NCI-H446 treated with DMSO at 0.1 percent for 48 hours (cell line): ENCODE results near the gene ERICH6.

Source experiments
- DNase-seq: peaks from one replicate; lab custom pipeline; 2025; lab: John Stamatoyannopoulos, UW

ERICH6 gene

DNA sequence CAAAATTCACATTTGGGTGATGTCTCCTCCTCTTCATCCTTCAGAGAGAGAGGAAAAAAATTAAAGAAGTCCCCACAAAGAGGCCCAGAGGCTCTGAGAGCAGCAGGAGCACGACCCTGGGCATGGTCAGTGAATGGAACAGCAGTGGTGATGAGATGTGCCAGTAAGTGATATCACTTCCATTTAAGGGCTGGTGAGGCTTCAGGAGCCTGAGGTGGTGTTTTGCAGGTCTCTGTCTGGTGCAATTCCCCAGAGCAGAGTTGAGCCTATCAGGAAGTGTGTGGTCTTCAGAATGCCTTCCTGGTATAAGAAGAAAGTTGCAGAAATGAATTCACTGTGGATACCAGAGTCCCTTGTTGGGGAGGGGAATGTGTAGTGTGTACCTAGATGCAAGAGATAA, 21.4 kb downstream of the ERICH6 start:
- no peak for DNase-seq

DNA sequence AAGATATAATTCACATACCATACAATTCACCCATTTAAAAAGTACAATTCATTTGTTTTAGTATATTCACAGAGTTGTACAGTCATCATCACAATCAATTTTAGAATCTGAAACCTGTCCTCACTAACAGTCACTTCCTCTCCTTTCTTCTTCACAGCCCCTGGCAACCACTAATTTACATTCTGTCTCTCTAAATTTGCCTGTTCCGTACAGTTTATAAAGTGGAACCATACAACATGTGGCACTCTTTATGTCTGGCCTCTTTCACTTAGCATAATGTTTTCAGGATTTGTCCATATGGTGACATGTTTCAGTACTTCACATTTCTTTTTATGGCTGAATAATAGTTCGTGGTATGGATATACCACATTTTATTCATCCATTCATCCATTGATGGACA, 22.7 kb downstream of the ERICH6 start:
- DNase-seq = no peak

DNA sequence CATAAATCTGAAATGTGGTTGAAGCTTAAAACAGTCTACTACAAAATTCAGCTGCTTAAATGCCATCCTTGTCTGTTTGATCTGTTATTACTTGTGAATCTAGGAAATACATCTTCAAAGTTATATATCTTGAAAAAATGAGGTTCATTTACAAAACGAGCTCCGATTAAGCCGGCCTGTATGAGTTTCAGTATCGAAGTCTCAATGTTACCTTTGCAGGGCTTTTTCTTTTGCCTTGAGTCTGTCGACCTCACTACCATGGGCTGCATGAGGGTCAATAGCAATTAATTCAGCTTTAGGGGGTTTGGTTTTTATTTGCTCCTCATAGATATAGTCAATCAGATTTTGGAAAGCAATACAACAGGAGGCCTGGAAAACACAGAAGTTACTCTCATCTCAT, 23.2 kb downstream of the ERICH6 start:
- DNase-seq = no peak

DNA sequence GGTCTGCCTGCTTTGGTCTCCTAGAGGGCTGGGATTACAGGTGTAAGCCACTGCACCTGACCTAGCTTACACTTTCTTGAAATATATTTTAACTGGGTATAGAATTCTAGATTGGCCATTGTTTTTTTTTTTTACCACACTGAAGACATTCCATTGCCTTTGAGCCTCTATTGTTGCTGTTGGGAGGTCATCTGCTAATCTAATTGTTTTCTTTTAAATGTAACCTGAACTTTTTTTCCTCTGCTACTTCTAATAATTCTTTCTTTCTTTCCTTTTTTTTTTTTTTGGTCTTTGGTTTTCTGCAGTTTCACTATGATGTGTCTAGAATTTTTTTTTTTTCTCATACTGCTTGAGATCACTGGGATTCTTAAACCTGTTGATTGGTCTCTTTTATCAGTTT, 28.1 kb downstream of the ERICH6 start:
- no peak for DNase-seq

DNA sequence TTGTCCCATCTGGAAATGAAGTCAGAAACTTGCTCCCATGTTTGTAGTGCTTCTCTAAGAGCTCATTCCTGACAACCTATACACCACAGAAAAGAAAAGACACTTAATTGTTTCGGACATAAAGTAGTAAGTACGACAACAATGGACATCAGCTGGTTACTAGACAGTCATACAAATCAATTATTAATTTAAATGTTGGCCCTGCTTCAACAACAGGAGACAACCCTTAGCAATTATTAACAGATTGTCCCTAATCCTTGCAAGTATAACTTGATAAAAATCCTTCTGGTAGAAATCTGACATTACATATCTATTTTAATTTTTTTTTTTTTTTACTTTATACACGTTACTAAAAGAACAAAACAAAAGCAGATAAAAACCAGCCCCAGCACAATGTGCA, 29.8 kb downstream of the ERICH6 start:
- no peak for DNase-seq

DNA sequence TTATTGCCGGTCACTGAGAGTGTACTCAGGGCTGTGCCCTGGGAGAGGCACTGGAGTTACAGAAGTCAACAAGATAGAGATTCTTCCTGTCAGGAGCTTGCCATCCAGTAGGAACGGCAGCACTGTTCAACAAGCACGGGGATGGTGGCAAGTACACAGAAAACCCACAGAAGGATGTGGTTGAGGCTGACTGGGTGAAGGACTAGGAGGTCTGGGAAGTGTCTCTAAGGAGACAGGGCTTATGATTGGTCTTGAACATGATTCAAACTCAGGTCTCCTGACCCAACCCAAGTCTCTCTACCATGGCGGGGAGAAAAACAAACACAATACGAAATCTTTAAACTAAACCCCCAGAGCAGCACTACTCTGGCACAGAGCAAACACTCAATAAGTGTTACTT, 37.6 kb downstream of the ERICH6 start:
- DNase-seq = no peak

DNA sequence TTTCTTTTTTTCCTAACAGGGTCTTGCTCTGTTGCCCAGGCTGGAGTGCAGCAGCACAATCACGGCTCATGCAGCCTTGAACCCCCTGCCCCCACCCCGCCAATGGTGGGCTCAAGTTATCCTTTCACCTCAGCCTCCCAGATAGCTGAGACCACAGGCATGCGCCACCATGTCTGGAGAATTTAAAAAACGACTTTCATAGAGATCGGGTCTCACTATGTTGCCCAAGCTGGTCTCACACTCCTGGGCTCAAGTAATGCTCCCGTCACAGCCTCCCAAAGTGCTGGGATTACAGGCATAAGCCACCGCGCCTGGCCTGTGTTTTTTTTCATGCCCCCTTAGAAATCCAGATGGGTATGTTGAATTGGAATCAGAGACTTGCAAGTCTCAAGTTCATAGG, 40.3 kb downstream of the ERICH6 start:
- no peak for DNase-seq

DNA sequence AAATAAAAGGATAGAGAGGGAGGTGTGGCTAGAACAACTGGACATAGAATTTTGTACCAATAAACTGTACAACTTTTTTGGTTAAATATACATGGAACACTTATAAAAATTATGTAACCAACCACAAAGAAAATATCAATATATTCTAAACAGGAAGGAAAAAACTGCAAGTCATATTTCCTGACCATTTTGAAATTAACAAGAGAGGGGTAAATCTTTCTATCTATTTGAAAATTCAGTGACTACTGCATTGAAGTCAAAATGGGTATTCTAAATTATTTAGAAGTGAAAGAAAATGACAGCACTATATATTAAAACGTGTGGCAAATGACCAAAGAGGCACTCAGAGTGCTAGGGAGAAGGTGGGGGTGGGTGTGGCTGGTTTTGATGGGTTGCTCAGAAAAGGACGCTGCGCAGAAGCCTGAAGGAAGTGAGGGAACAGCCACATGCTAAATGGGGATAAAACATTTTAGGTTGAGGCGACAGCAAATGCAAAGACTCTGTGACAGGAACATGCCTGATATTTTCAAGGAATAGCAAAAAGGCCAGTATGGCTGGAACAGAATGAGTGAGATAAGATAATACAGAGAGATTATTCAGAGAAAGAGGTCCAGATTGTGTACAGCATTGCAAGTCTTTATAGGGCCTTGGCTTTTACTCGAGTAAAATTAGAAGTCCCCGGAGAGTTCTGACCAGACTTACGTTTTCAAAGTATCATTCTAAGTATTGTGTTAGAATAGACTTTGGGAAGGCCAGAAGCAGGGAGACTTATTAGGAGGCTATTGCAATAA, 41.1 kb downstream of the ERICH6 start:
- no peak for DNase-seq

DNA sequence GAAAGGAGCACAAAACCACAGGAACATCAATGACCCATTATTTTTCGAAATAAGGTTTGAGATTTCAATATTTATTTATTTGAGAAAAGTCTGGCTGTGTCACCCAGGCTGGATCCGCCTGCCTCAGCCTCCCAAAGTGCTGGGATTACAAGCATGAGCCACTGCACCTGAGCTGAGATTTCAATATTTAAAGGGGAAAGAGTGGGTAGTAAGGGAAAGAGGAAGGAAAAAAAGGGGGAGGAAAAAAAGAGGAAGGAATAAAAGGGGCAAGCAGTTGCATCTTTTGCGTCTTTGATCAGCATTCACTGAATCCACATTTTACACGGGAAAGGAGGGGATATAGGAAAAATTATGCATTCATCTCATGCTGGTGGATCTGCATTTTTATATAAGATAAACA, 47.4 kb downstream of the ERICH6 start:
- DNase-seq = no peak

DNA sequence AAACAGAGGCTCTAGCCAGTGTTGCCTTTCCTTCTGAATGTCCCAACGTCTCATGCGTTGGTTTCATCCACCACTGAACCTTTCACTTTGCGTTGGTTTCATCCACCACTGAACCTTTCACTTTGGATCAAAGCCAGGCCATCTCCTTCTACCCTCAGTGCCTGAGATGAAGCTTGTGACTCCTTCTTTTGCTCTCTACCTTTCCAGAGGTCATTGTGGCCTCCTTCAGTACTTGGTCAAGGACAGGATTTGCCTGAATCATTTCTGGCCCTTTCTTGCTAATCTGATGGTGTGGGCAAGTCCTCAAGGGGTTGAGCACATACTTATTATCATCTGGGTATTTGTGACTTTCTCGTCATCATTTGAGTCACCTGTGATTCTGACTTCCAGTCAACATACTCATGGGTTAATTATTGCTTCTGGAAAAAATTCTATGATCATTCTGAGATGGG, 50.6 kb downstream of the ERICH6 start:
- no peak for DNase-seq

DNA sequence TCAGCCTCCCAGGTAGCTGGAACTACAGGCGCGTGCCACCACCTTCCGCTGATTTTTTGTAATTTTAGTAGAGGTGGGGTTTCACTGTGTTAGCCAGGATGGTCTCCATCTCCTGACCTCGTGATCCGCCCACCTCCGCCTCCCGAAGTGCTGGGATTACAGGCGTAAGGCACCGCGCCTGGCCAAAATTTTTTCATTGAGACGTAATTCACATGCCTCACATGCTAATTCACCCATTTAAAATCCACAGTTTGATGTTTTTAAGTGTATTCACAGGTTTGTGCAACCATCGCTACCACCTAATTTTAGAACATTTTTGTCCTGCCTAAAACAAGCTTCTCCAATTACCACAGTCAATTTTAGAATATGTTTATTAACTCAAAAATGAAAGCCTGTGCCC, 63.5 kb downstream of the ERICH6 start:
- no peak for DNase-seq

DNA sequence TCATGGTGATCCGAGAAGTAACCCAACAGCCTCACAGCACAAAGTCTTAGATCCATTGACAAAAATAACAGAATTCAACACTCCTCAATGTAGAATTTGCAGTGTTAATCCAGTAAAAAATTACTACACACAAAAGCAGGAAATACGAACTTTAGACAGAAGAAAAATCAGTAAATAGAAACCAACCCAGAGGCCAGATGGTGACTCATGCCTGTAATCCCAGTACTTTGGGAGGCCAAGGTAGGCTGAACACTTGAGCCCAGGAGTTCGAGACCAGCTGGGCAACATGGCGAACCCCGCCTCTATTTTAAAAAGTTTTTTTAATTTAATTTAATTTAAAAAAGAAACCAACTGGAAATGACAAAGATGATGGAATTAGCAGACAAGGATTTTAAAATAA, 64.5 kb downstream of the ERICH6 start:
- no peak for DNase-seq

DNA sequence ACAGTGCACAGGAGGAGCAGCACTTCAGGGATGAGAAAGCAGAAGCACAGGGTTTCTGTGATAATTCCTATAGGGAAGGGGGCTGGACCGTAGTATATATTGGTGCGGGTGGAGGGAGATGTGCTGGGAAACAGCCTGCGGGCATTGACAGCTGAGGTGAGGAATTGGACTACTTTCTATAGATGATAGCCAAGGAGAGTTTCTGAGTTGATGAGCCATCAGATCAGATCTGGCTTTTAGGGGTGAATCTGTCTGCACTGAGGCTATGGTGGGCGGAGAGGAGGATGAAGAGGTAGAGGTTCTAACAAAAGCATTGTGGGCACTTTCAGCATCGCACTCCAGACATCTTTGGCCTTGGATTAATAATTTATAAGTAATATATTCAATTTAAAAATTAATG, 67.5 kb downstream of the ERICH6 start:
- DNase-seq = no peak

DNA sequence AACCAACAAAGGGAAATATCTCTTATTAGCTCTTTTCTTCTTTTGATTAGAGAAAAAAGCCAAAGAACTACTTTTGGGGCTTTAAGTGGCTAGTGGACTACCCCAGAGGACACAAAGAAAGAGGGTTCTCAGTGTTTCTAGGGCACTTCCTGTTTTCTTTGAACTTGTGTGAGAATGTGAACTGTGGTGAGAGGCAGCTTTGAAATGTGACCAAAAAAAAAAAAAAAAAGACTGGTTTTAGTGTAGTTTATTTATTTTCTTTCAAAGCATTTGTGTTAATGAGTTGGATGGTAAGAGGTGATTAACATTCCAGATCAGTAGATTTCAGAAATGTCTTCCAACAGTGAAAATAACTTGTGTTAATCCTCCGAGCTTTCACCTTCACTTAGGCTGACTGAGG, 68.2 kb downstream of the ERICH6 start:
- DNase-seq = no peak

DNA sequence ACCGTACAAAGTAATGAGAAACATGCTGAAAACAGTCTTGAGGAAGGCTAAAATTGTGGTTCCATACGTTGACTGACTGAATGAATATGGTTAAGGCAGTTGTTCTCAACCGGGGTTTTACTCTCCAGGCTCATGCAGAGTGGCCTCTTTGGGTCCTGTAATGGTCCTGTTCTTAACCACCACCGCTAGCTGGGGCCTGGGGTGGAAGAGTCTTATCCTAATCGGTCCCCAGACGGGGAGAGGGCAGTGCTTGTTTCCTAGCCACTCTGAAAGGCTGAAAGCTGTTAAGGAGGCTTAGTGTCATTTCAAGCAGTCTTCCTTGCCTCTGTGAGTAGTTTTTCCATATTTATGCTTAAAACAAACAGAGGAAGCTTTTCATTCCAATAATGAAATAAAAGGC, 68.6 kb downstream of the ERICH6 start:
- DNase-seq = no peak

DNA sequence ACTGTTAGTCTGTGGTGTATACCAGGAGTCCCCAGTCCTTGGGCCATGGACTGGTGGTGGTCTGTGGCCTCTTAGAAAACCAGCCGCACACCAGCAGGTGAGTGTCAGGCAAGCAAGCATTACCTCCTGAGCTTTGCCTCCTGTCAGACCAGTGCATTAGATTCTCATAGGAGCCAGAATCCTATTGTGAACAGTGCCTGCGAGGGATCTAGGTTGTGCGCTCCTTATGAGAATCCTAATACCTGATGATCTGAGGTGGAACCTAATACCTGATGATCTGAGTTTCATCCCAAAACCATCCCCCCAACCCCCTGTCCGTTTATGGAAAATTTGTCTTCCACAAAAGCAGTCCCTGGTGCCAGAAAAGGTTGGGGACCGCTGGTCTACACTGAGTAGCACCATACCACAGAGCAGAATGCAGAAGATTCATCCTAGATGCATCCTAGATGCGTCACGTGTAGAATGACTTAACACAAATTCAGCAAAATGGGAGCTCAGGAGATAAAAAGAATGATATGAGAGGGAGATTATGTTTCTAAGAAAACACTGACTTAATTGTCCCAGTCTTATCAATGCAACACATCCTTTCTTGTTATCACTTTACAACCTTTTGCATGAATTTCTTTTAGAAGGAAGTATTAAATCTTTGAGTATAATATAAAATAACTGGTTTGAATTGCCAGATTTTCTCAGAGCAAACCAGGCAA, 72.1 kb downstream of the ERICH6 start:
- no peak for DNase-seq

DNA sequence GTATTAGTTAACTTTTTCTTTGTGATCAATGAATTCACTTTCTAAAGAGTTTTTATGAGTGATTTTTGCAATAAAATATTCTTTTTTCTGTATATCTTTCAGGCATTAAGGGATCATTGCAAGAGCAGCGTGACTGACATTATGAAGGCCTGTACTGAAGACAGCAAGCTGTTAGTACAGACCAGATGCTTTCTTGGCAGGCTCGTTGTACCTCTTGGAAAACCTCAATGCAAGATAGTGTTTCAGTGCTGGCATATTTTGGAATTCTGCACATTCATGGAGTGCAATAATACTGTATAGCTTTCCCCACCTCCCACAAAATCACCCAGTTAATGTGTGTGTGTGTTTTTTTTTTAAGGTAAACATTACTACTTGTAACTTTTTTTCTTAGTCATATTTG, 76.2 kb downstream of the ERICH6 start:
- DNase-seq = peak; percentile 74

DNA sequence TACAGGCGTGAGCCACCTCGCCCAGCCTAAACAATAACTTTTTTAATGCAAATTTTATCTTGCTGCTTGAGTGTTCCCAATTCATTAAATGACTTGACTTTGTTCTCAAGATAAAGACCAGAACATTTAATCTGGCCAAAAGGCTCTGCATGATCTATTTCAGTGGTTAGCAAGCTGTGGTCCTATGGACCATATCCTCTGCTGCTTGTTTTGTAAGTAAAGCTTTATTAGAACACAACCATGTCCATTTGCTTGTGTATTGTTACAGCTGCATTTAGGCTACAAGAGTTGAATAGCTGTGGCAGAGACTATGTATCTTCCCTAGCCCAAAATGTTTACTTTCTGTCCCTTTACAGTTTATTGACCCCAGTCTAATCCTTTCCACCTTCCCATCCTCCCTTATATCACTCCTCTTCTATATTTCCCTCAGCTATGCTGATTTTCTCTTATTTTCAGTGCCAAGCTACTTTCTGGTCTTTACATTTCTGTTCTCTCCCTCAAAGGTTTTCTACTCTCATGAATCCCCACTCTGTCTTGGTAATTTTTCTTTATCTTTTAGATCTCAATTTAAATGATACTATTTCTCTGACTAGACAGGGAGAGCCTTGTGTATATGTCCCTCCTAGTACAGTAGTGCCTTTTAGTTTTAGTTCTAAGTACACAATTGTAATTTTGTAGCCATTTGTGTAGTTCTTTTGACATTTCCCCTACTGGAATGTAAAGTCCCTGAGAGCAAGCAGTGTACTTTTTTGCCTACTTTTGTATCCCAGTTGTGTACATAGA, 77.4 kb downstream of the ERICH6 start:
- DNase-seq = no peak

DNA sequence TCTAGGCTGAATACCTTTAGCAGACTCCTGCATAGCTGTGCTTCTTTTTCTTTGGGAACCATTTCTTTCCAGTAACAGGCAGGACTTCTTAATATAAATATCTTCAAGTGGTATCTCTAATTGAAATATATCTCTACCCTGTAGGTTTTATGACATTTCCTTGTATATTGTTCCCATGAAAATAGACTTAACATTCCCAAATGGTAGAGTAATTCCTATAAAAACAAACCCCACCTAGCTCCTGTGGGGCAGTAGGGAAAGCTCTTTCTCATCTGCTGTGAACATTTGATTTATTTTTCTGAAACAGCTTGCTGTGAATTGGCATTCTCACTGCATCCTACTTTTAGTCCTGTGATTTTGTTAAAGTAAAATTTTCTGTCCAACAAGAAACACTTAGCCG, 79.8 kb downstream of the ERICH6 start:
- no peak for DNase-seq

DNA sequence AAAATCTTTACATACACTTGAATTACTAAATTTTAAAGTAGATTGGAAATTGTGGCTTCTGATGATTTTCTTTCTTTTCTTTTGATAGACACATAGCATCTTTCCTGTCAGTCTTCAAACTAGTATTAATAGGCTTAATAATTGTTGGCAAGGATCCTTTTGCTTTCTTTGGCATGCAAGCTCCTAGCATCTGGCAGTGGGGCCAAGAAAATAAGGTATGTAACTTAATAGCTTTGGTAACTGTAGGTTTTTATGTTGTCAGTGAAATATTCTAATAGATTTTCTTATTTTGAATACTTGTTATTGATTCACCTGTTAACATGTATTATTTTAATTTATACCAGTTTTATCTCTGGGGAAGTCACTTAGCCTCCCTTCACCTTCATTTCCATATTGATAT, 80.8 kb downstream of the ERICH6 start:
- DNase-seq = peak; percentile 69

DNA sequence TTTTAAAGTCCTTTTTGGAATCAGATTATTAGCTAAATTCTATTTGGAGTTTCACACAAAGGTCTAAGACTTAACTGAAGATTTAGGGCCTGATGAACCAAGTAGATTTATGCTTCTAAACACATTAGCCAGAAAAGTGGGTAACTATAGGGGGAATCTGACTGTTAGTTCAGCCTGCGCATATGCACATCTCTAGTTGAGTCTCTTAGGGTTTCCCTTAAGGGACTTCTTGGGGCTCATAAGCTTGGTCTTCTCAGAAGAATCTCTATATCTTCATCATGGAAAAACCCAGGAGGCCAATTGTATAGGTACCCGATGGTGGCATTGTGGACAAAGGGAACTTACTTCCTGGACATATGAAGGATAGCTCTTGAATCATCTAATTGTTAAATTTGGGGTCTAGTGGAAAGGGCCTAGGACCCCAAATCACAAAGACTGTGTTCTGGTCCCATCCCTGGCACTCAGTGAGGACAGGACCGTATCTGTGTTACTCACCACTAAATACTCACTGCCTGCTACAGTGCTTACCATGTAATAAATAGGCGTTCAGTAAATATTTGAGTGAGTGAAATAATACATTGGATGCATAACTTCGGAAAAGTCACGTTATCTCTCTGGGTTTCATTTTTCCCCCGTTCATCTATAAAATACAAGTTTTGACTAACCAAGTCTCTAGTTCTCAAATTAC, 83.6 kb downstream of the ERICH6 start:
- no peak for DNase-seq

DNA sequence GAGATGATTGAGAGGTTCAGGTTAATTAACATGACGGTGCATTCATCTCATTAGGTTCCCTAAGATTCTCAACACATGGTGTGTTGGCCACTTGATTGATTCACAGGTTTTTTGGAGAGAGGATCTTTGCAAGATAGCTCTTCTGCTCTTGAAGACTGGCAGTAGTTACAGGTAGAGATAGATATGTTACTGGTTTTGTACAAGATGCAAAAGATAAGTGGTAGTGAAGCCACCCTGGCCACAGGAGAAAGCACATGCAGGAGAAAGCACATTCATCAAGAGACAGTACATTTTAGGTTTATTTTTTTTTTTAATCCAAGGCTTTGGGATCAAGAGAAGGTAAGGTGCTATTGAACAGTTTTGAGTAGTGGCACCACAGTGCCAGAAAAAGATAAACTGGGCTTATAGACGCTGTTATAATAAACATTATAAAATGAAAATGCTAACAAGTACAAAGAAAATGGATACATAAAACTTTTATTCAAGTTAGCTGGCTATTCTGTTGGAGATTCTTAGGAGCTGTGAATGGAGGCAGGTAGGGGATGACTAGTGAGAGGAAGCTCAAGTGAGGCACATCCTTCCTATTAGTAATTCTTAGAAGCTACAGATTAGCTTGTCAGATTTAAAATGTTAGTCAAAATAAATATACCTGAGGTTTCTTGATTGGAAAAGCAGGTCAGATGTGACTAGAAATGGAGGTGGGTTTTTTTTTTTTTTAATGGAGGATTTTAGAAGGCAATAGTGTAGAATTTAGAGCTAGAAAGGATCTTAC, 89.8 kb downstream of the ERICH6 start:
- no peak for DNase-seq
